AG09309 (cell line): ENCODE results near the gene KCNJ9.

Source experiments
- DNase-seq: peaks from one replicate; pipeline ENCODE4 v3.0.0-alpha.2; 2010; ENCODE audit warnings: low read depth
- H3K4me3 ChIP-seq: 2 replicates; pipeline ENCODE4 v1.5.1; 2011; ENCODE audit warnings: mild to moderate bottlenecking, low read depth, low read length, moderate library complexity; ENCODE audit not compliant: control insufficient read depth
- CTCF ChIP-seq: IDR thresholded peaks from 2 replicates; pipeline ENCODE4 v1.5.1; 2011; ENCODE audit warnings: mild to moderate bottlenecking, low read depth, low read length, inconsistent platforms; ENCODE audit not compliant: insufficient read depth, control insufficient read depth; ENCODE audit errors: missing control alignments

Gene KCNJ9

GRCh38 chr1:160101037-160101716 is 19.8 kb downstream of the KCNJ9 start:
- H3K4me3 ChIP-seq, result no peak overlapping the region
- TF ChIP-seq CTCF, result peak; percentile 95
- no peak for DNase-seq

GRCh38 chr1:160101717-160102522 is 20.6 kb downstream of the KCNJ9 start:
- no peak for TF ChIP-seq CTCF
- no peak for DNase-seq
- H3K4me3 ChIP-seq, result no peak overlapping the region

DNA sequence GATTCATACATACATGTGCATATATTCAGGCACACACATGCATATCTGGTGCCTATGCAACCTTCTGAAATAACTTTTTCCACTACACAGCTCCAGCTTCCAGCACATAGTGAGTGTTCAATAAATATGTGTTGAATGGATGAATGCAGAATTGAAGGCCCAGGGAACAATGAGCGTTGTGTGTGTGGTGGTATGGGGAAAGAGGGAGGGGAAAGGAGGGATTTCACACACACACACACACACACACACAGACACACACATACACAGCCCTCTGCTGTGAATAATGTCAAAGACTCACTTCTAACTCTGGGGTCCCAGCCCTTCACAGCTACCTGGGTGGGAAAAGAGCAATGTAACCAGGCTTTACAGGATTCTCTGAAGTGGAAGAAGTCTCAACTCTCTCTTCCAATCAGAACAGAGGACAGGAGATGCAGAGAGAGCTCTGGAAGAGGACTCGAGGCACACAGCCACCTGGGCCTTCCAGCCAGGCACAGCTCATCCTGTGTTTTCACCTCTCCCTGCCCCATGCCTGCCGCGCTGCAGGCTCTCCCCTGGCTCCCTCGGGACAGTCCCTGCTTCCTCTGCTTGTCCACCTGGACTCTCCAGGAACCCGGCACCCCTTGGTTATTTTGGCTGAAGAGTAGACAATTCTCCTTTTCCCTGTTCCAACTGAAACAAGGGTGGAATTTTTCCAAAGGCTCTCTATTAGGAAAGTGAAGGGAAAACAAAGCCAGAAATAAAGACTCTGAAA is 22.5 kb downstream of the KCNJ9 start:
- H3K4me3 ChIP-seq, result no peak overlapping the region
- no peak for TF ChIP-seq CTCF
- DNase-seq, result no peak

DNA sequence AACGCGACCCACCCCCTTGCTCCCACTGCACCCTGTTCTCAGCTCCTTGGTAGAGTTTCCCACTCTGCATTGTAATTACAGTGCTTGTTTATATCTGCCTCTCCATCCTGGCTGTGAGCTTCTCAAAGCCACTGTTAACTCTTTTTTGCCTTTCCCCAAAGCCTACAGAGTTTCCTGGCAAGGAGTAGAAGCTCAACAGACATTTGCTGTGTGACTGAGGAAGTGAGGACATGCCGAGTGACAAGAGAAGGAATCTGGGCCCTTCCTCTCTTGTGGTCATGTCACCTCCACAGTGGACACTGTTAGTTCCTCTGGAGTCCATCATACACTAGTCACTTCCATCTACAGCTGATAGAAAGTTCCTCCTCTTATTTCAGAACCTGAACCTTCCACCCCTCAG is 23.1 kb downstream of the KCNJ9 start:
- H3K4me3 ChIP-seq, result no peak overlapping the region
- DNase-seq, result no peak
- TF ChIP-seq CTCF, result no peak

- H3K4me3 ChIP-seq, result no peak overlapping the region
- no peak for TF ChIP-seq CTCF
- DNase-seq, result no peak
These were observed 23.8 kb downstream of the KCNJ9 start for GRCh38 chr1:160105155-160105554.

DNA sequence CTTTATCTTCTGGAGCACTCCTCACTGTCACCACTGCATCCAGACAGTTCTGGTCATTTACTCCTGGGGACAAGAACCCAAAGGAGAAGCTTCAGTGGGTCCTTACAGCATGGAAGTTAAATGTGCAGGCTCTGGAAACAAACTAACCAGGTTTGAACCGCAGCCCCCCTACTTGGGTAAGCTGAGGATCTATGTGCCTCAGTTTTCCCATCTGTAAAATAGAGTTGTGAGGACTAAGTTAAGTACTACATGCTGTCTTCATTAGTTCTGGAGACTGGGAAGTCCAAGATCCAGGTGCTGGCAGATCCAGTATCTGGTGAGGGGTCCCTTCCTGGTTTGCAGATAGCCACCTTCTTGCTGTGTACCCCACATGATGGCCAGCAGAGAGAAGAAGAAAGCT is 26.2 kb downstream of the KCNJ9 start:
- no peak overlapping the region for H3K4me3 ChIP-seq
- no peak for TF ChIP-seq CTCF
- no peak for DNase-seq
